Measurements from ENCODE around the gene TUFT1.

Gene TUFT1

DNA sequence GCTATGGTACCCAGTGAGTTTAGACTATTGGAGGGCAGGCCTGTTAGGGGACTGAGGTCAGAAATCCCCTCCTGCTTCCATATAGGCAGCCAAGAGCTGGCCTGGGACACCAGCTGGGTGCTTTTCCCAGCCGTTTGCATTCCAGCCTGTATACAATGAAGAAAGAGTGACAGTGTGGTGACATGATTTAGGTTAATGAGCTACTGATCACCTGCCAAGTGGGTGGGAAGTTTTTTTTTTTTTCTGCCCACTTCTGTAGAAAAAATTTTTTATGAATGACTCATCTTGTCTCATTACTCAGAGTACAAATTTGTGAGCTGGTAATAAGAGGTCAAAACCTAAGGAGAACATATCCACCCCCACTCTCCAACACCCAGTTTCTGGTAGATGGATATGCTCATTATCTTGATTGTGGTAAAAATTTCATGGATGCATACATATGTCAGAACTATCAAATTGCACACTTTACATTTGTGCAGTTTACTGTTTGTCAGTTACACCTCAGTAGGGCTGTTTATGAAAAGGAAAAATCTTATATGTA is 45.3 kb upstream of the TUFT1 start:
- H3K23ac ChIP-seq (ENCODE audit: low read length in 2 of 2), result no peak overlapping the region
- whole genome bisulfite sequencing, result 0% methylated on average over 1 of the region's 1 CpG

DNA sequence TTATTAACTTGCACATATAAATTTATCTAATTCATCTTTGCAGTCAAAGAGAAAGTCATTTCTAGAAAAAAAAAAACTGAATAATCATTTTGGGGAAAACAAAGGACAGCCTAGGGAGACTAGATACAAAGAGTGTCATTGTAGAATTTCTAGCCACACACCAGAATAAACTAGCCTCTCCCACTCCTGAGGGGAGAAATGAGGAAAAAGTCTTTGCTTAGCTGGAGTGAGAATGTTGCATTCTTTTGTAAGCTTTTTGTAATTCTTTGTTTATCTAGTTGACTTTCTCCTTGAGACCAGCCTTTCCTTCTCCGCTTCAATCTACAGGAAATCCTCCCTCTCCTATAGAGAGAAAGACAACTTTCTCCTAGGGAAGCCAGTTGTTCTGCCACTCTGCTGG is 44.8 kb upstream of the TUFT1 start:
- Histone ChIP-seq H3K9me3 (ENCODE audit: control insufficient read depth, low read length) (no peaks in the 10 kb centered on the region), H2BK15ac (ENCODE audit: low read depth, poor library complexity, severe bottlenecking) (no peak overlapping the region), H2BK12ac (ENCODE audit: low read length in 2 of 2) (no peak overlapping the region), H2BK120ac (ENCODE audit: low read depth, low read length) (no peak overlapping the region), H2AK5ac (ENCODE audit: low read length, severe bottlenecking) (no peak overlapping the region), H2BK5ac (ENCODE audit: low read depth, low read length, poor library complexity, severe bottlenecking) (no peak overlapping the region), H3K18ac (ENCODE audit: low read depth in 1 of 2, low read length in 2 of 2) (no peak overlapping the region), H3K4me2 (ENCODE audit: low read length, poor library complexity, severe bottlenecking) (no peak overlapping the region), H2AFZ (ENCODE audit: low read depth, low read length) (no peak overlapping the region), H3K79me1 (replicated peaks; ENCODE audit: low read length, poor library complexity, severe bottlenecking) (no peaks in the 10 kb centered on the region), H3K4me1 (ENCODE audit: control insufficient read depth, insufficient read depth, low read depth, low read length) (peaks cover 5% of the 10 kb centered on the region), H3K14ac (ENCODE audit: low read length in 2 of 2) (no peak overlapping the region), H4K8ac (ENCODE audit: low read length) (no peak overlapping the region), H3K9ac (ENCODE audit: low read length) (no peak overlapping the region), H3K27ac (ENCODE audit: low read length, poor library complexity, severe bottlenecking) (peak overlapping the region; percentile 45), H3K4ac (ENCODE audit: low read depth in 1 of 2, low read length in 2 of 2) (no peak overlapping the region), H3K27me3 (ENCODE audit: control insufficient read depth in 1 of 2, insufficient read depth in 1 of 2, low read length in 2 of 2) (peaks cover 4 to 28% of the 10 kb centered on the region in 2 experiments), H4K91ac (ENCODE audit: low read length) (no peak overlapping the region), H3K4me3 (ENCODE audit: insufficient read depth in 1 of 2, low read depth in 1 of 2, low read length in 2 of 2) (no peak overlapping the region), H3K23ac (ENCODE audit: low read length in 2 of 2) (no peak overlapping the region), H3K36me3 (ENCODE audit: control insufficient read depth in 1 of 2, insufficient read depth in 2 of 2, low read depth in 1 of 2, low read length in 2 of 2) (no peaks in the 10 kb centered on the region)
- WGBS, result 66% methylated on average over 1 of the region's 1 CpG
- DNase-seq, result no peak

More for the DNA sequence above, 45.3 kb upstream of the TUFT1 start:
- peak; percentile 58 for DNase-seq
- H3K4ac ChIP-seq (ENCODE audit: low read depth in 1 of 2, low read length in 2 of 2), result no peak overlapping the region
- no peak overlapping the region for H3K9ac ChIP-seq (ENCODE audit: low read length)
- H2BK120ac ChIP-seq (ENCODE audit: low read depth, low read length), result no peak overlapping the region
- peak overlapping the region; percentile 44 for H3K27ac ChIP-seq (ENCODE audit: low read length, poor library complexity, severe bottlenecking)
- no peak overlapping the region for H2BK12ac ChIP-seq (ENCODE audit: low read length in 2 of 2)
- H2AK5ac ChIP-seq (ENCODE audit: low read length, severe bottlenecking), result no peak overlapping the region
- no peak overlapping the region for H3K4me3 ChIP-seq (ENCODE audit: insufficient read depth in 1 of 2, low read depth in 1 of 2, low read length in 2 of 2)
- no peak overlapping the region for H3K14ac ChIP-seq (ENCODE audit: low read length in 2 of 2)
- H3K79me1 ChIP-seq (replicated peaks; ENCODE audit: low read length, poor library complexity, severe bottlenecking), result no peaks in the 10 kb centered on the region
- no peak overlapping the region for H2BK5ac ChIP-seq (ENCODE audit: low read depth, low read length, poor library complexity, severe bottlenecking)
- H2BK15ac ChIP-seq (ENCODE audit: low read depth, poor library complexity, severe bottlenecking), result no peak overlapping the region
- H3K4me2 ChIP-seq (ENCODE audit: low read length, poor library complexity, severe bottlenecking), result peak overlapping the region; percentile 44
- H4K91ac ChIP-seq (ENCODE audit: low read length), result no peak overlapping the region
- no peak overlapping the region for H3K18ac ChIP-seq (ENCODE audit: low read depth in 1 of 2, low read length in 2 of 2)
- H4K8ac ChIP-seq (ENCODE audit: low read length), result no peak overlapping the region
- H3K4me1 ChIP-seq (ENCODE audit: control insufficient read depth, insufficient read depth, low read depth, low read length), result peaks cover 5% of the 10 kb centered on the region
- peaks cover 4 to 23% of the 10 kb centered on the region in 2 experiments for H3K27me3 ChIP-seq (ENCODE audit: control insufficient read depth in 1 of 2, insufficient read depth in 1 of 2, low read length in 2 of 2)
- no peaks in the 10 kb centered on the region for H3K9me3 ChIP-seq (ENCODE audit: control insufficient read depth, low read length)
- H2AFZ ChIP-seq (ENCODE audit: low read depth, low read length), result no peak overlapping the region
- no peaks in the 10 kb centered on the region for H3K36me3 ChIP-seq (ENCODE audit: control insufficient read depth in 1 of 2, insufficient read depth in 2 of 2, low read depth in 1 of 2, low read length in 2 of 2)

DNA sequence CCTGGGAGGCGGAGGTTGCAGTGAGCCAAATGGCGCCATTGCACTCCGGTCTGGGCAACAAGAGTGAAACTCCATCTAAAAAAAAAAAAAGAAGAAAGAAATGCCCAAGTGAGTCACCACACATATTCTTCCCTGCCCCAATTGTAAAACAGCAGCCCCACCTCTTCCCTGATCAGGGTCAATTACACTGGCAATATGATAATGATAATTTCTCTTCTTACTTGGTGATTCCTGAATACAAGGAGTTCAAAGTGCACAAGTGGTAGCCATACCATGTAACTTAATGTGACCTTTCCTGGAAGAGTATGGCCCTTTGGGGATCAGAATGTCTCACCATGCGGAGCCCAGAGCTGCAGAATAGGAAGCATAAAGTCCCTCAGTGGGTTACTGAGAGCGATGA is 40.7 kb upstream of the TUFT1 start:
- no peak overlapping the region for H3K4me2 ChIP-seq (ENCODE audit: low read length, poor library complexity, severe bottlenecking)
- no peak overlapping the region for H3K4ac ChIP-seq (ENCODE audit: low read depth in 1 of 2, low read length in 2 of 2)
- H2AK5ac ChIP-seq (ENCODE audit: low read length, severe bottlenecking), result no peak overlapping the region
- H3K18ac ChIP-seq (ENCODE audit: low read depth in 1 of 2, low read length in 2 of 2), result no peak overlapping the region
- no peaks in the 10 kb centered on the region for H3K9me3 ChIP-seq (ENCODE audit: control insufficient read depth, low read length)
- no peak overlapping the region for H2BK15ac ChIP-seq (ENCODE audit: low read depth, poor library complexity, severe bottlenecking)
- no peak overlapping the region for H3K27ac ChIP-seq (ENCODE audit: low read length, poor library complexity, severe bottlenecking)
- H3K23ac ChIP-seq (ENCODE audit: low read length in 2 of 2), result no peak overlapping the region
- H3K14ac ChIP-seq (ENCODE audit: low read length in 2 of 2), result no peak overlapping the region
- H2BK5ac ChIP-seq (ENCODE audit: low read depth, low read length, poor library complexity, severe bottlenecking), result no peak overlapping the region
- H3K4me3 ChIP-seq (ENCODE audit: insufficient read depth in 1 of 2, low read depth in 1 of 2, low read length in 2 of 2), result no peak overlapping the region
- no peaks in the 10 kb centered on the region for H3K36me3 ChIP-seq (ENCODE audit: control insufficient read depth in 1 of 2, insufficient read depth in 2 of 2, low read depth in 1 of 2, low read length in 2 of 2)
- no peak overlapping the region for H2AFZ ChIP-seq (ENCODE audit: low read depth, low read length)
- no peak overlapping the region for H2BK12ac ChIP-seq (ENCODE audit: low read length in 2 of 2)
- H2BK120ac ChIP-seq (ENCODE audit: low read depth, low read length), result no peak overlapping the region
- peaks cover 3% of the 10 kb centered on the region for H3K4me1 ChIP-seq (ENCODE audit: control insufficient read depth, insufficient read depth, low read depth, low read length)
- peaks cover 4 to 31% of the 10 kb centered on the region in 2 experiments for H3K27me3 ChIP-seq (ENCODE audit: control insufficient read depth in 1 of 2, insufficient read depth in 1 of 2, low read length in 2 of 2)
- WGBS, result 93% methylated on average over 5 of the region's 5 CpGs
- DNase-seq, result no peak
- no peaks in the 10 kb centered on the region for H3K79me1 ChIP-seq (replicated peaks; ENCODE audit: low read length, poor library complexity, severe bottlenecking)
- no peak overlapping the region for H4K8ac ChIP-seq (ENCODE audit: low read length)
- no peak overlapping the region for H4K91ac ChIP-seq (ENCODE audit: low read length)
- H3K9ac ChIP-seq (ENCODE audit: low read length), result no peak overlapping the region

DNA sequence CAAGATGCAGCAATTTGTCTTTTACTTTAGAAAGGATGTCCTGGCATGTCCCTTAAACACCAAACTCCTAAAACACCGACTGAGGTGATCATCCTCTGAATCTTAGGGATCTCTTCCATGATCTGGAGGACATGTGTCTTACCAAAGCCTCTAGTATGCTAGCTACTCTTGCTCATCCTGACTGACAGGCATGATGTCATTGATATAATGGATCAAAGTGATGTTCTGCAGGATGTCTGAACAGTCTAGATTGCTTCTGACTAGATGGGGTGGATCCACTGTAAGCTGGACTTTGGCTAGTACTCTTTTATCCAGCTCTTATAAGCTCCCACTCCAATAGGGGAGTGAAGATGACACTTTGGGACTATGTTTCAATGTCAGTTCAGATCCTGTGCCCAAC is 40.2 kb upstream of the TUFT1 start:
- no peaks in the 10 kb centered on the region for H3K79me1 ChIP-seq (replicated peaks; ENCODE audit: low read length, poor library complexity, severe bottlenecking)
- H2BK5ac ChIP-seq (ENCODE audit: low read depth, low read length, poor library complexity, severe bottlenecking), result no peak overlapping the region
- H3K18ac ChIP-seq (ENCODE audit: low read depth in 1 of 2, low read length in 2 of 2), result no peak overlapping the region
- WGBS, result 80% methylated on average over 1 of the region's 1 CpG
- H4K8ac ChIP-seq (ENCODE audit: low read length), result no peak overlapping the region
- H2AK5ac ChIP-seq (ENCODE audit: low read length, severe bottlenecking), result no peak overlapping the region
- no peaks in the 10 kb centered on the region for H3K4me1 ChIP-seq (ENCODE audit: control insufficient read depth, insufficient read depth, low read depth, low read length)
- no peak for DNase-seq
- H3K9ac ChIP-seq (ENCODE audit: low read length), result no peak overlapping the region
- no peak overlapping the region for H3K14ac ChIP-seq (ENCODE audit: low read length in 2 of 2)
- H3K4me3 ChIP-seq (ENCODE audit: insufficient read depth in 1 of 2, low read depth in 1 of 2, low read length in 2 of 2), result no peak overlapping the region
- no peak overlapping the region for H4K91ac ChIP-seq (ENCODE audit: low read length)
- no peak overlapping the region for H3K23ac ChIP-seq (ENCODE audit: low read length in 2 of 2)
- H3K9me3 ChIP-seq (ENCODE audit: control insufficient read depth, low read length), result no peaks in the 10 kb centered on the region
- H2BK12ac ChIP-seq (ENCODE audit: low read length in 2 of 2), result no peak overlapping the region
- H2BK15ac ChIP-seq (ENCODE audit: low read depth, poor library complexity, severe bottlenecking), result no peak overlapping the region
- no peak overlapping the region for H3K4ac ChIP-seq (ENCODE audit: low read depth in 1 of 2, low read length in 2 of 2)
- no peak overlapping the region for H3K4me2 ChIP-seq (ENCODE audit: low read length, poor library complexity, severe bottlenecking)
- peaks cover 4 to 31% of the 10 kb centered on the region in 2 experiments for H3K27me3 ChIP-seq (ENCODE audit: control insufficient read depth in 1 of 2, insufficient read depth in 1 of 2, low read length in 2 of 2)
- no peak overlapping the region for H3K27ac ChIP-seq (ENCODE audit: low read length, poor library complexity, severe bottlenecking)
- no peaks in the 10 kb centered on the region for H3K36me3 ChIP-seq (ENCODE audit: control insufficient read depth in 1 of 2, insufficient read depth in 2 of 2, low read depth in 1 of 2, low read length in 2 of 2)
- no peak overlapping the region for H2BK120ac ChIP-seq (ENCODE audit: low read depth, low read length)
- H2AFZ ChIP-seq (ENCODE audit: low read depth, low read length), result no peak overlapping the region

Data from mesenchymal stem cell (in vitro differentiated cells and primary cell).